CD4-positive, alpha-beta T cell treated with Interleukin-4 for 1 hour (primary cell): Measurements from ENCODE around the gene STARD8.

ENCODE experiments used
- DNase-seq, 2 donors: peaks; one replicate each; pipeline ENCODE4 v3.0.0-alpha.2; 2020 to 2022

STARD8 gene

DNA sequence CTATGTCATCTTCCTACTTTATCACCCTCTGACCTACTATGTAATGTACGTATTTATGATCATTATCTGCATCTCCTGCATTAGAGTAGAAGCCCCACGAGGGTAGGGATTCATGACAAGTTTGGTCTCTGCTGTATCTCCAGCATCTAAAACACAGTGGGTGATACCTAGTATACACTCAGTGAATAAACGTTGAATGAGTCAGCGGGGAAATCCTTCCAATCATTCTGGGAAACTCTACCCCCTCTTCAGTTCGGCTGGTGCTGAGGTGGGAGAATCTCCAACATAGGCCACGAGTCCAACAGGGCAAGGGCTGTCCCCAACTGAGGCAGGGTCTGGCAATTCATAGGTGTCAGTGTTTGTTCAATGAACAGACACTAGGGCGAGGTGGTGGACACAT is 106.9 kb downstream of the STARD8 start:
- DNase-seq = no peak

- no peak for DNase-seq
These were observed 108.2 kb downstream of the STARD8 start for GRCh38 chrX:68755616-68756125.

- DNase-seq = no peak
These were observed 109.9 kb downstream of the STARD8 start for GRCh38 chrX:68757331-68757730.

DNA sequence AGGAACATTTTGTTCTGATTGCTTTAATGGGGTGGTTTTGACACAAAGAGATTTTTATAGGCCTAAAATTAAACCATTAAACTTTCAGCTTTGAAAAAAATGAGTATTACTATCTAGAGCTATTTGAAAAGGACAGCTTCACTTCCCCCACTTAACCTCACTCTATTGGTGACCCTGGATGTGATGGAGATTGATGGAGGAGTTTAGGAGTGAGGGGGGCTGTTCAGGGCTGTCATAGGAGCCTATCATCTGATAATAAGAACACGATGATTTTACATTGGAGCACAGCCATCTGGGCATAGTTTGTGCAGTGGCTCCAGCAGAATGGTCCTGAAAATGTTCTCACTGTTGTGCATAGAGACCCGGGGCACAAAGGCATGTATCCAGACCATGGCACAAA is 110.3 kb downstream of the STARD8 start:
- DNase-seq = no peak

DNA sequence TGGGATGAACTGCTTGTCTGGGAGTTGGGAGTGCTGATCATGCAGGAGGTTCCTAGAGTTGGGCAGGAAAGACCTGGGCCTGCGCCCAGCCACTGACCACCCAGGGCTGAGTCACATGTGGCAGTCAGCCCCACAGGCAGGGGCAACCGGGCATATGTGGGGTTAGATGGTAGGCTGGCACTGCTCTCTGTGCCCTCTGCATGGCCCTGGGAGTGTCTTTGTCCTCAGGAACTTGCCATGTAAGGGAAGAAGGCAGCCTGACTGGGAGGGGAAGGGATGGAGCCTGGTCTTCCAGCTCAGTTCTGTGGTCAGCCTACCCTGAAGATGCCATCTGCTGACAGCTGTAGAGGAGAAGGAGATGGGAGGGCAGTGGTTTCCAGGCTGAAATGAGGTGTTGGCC is 111.2 kb downstream of the STARD8 start:
- no peak for DNase-seq

DNA sequence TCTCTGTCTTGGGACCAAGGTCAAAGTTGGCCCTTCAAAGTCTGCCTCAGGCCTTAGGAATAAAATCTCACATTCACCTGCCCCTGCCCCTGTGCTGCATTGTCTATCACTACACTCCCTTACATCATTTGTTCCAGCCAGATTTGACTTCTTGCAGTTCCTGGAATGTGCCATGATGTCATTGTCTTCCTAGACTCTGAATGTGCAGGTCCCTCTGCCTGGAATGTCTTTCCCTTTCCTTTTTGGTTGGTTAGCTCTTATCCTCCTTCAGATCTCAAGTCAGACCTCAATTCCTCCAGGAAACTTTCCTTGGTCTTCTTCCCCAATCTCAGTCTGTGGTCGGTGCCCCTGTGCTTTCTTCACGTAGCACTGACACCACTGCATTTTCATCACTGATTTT is 113.6 kb downstream of the STARD8 start:
- no peak for DNase-seq

DNA sequence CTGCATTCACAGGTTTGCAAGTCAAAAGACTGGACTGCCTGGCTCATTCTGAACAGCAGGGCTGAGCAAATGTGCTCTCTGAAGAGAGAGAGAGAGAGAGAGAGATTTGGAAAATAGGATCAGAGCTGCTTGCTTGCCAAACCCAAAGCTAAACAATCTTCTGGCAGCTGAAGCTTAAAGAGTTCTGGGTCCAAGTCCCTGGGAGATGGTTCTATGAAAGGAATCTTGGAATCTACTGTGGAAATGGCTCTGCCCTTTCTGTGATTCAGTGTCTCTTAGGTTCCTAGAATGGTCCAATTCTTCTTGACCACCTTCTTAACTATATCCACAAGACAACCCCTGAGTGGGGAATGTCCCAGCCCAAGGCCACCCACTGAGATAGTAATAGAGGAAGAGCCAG is 115.3 kb downstream of the STARD8 start:
- no peak for DNase-seq

DNA sequence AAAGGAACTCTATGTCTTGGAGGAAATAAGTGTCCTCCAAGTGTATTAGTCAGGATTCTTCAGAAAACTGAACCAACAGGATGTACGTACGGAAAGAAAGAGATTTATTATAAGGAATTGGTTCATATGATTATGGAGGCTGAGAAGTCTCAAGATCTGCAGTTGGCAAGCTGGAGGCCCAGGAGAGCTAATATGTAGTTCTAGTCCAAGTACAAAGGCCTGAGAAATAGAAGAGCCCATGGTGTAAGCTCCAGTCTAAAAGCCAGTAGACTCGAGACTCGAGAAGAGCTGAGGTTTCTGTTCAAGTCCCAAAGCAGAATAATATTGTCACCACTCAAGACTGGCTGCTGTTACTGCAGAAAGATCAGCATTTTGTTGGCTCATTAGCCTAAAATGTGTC is 116.0 kb downstream of the STARD8 start:
- DNase-seq = no peak
